NOMO-1 treated with dmso at 0.1 percent for 144 hours (cell line): ENCODE results near the gene BCAT1.
A peak's percentile ranks its signal among the peaks of the same experiment; 100 is the strongest.
"Not testable (repeated sequence)": the region's sequence is repeated elsewhere in the genome, so short reads cannot be mapped to it uniquely, and the experiment has no call there.

ENCODE experiments used
- DNase-seq: peaks from one replicate; lab custom pipeline; 2025; ENCODE audit not compliant: unreplicated experiment; lab: John Stamatoyannopoulos, UW

BCAT1 gene

GRCh38 chr12:24820872-24821271 lies 128.0 kb downstream of the BCAT1 start:
- no peak for DNase-seq

- DNase-seq, result no peak
These were observed 130.6 kb downstream of the BCAT1 start for GRCh38 chr12:24818351-24818750.

- no peak for DNase-seq
These were observed 133.8 kb downstream of the BCAT1 start for GRCh38 chr12:24815114-24815423.

- DNase-seq, result peak; percentile 78
These were observed 134.4 kb downstream of the BCAT1 start for GRCh38 chr12:24814379-24815113.

GRCh38 chr12:24810378-24810777 lies 138.5 kb downstream of the BCAT1 start:
- no peak for DNase-seq

GRCh38 chr12:24809306-24809705 lies 139.6 kb downstream of the BCAT1 start:
- DNase-seq, result not testable (repeated sequence)

GRCh38 chr12:24808651-24809050 lies 140.2 kb downstream of the BCAT1 start:
- DNase-seq, result no peak

- no peak for DNase-seq
These were observed 142.5 kb downstream of the BCAT1 start for GRCh38 chr12:24806386-24806785.

GRCh38 chr12:24803430-24804245 lies 145.3 kb downstream of the BCAT1 start:
- peak; percentile 70 for DNase-seq

- DNase-seq, result no peak
These were observed 150.6 kb downstream of the BCAT1 start for GRCh38 chr12:24798335-24798734.

- no peak for DNase-seq
These were observed 151.0 kb downstream of the BCAT1 start for GRCh38 chr12:24797901-24798300.

GRCh38 chr12:24796876-24797275 lies 152.0 kb downstream of the BCAT1 start:
- DNase-seq, result no peak

- no peak for DNase-seq
These were observed 153.1 kb downstream of the BCAT1 start for GRCh38 chr12:24795699-24796347.

- no peak for DNase-seq
These were observed 157.3 kb downstream of the BCAT1 start for GRCh38 chr12:24791622-24792021.

GRCh38 chr12:24788886-24789285 lies 160.0 kb downstream of the BCAT1 start:
- DNase-seq, result no peak

- no peak for DNase-seq
These were observed 168.1 kb downstream of the BCAT1 start for GRCh38 chr12:24780697-24781368.

- no peak for DNase-seq
These were observed 170.2 kb downstream of the BCAT1 start for GRCh38 chr12:24778486-24779304.

- DNase-seq, result no peak
These were observed 171.5 kb downstream of the BCAT1 start for GRCh38 chr12:24777359-24777758.

- no peak for DNase-seq
These were observed 172.0 kb downstream of the BCAT1 start for GRCh38 chr12:24776861-24777260.

- no peak for DNase-seq
These were observed 173.8 kb downstream of the BCAT1 start for GRCh38 chr12:24775073-24775472.

- no peak for DNase-seq
These were observed 174.9 kb downstream of the BCAT1 start for GRCh38 chr12:24773996-24774395.
